SK-N-MC (cell line): ENCODE results near the gene ZNF516.

Experiments
- EZH2 ChIP-seq: fragments of 200-600 bp; sonication (generic); IDR thresholded peaks from one replicate; pipeline ENCODE4 v1.6.1; 2017; ENCODE audit warnings: antibody characterized with exemption
- FOXP2 ChIP-seq: optimal IDR thresholded peaks from 2 replicates; pipeline ENCODE3; 2011; ENCODE audit warnings: mild to moderate bottlenecking, moderate library complexity; ENCODE audit not compliant: insufficient read depth; ENCODE audit errors: extremely low read length, control extremely low read depth
- POLR2AphosphoS5 ChIP-seq: IDR thresholded peaks from 2 replicates; pipeline ENCODE4 v1.6.1; 2012; ENCODE audit warnings: mild to moderate bottlenecking, low read depth, low read length, borderline replicate concordance

- TF ChIP-seq POLR2AphosphoS5, result peak; percentile 75
- no peak for TF ChIP-seq EZH2
- no peak for TF ChIP-seq FOXP2
Observed at GRCh38 chr18:76492669-76493212, 2.3 kb downstream of the ZNF516 start.
